Renal cortical epithelial cell (primary cell): ENCODE data around the gene TULP4. TPM values are rescaled to one million over a fixed set of nuclear protein-coding genes. Genes with fewer than 3 reads are reported as not detected.

Experiments
- DNase-seq: peaks from one replicate; pipeline ENCODE4 v3.0.0-alpha.2; 2011; ENCODE audit warnings: low read depth
- total RNA-seq: library from RNA; depleted of rRNA; stranded (reverse); fragments of >200 nt; gene quantifications from 2 replicates; pipeline ENCODE4 v1.2.3, GENCODE V29; 2014

Gene TULP4
- total RNA-seq, 1 donor from 2014 or later: 141 TPM

GRCh38 chr6:158357570-158358216 is 45.4 kb downstream of the TULP4 start:
- DNase-seq: no peak

- DNase-seq: no peak
Observed at GRCh38 chr6:158358450-158359077, 46.3 kb downstream of the TULP4 start.

- no peak for DNase-seq
Observed at GRCh38 chr6:158361068-158361467, 48.8 kb downstream of the TULP4 start.

GRCh38 chr6:158361961-158362669 is 49.9 kb downstream of the TULP4 start:
- DNase-seq: peak; percentile 27

GRCh38 chr6:158366363-158366762 is 54.1 kb downstream of the TULP4 start:
- no peak for DNase-seq

GRCh38 chr6:158367816-158368215 is 55.6 kb downstream of the TULP4 start:
- DNase-seq: no peak

GRCh38 chr6:158369241-158369640 is 57.0 kb downstream of the TULP4 start:
- peak; percentile 51 for DNase-seq

- DNase-seq: no peak
Observed at GRCh38 chr6:158370805-158371204, 58.5 kb downstream of the TULP4 start.

GRCh38 chr6:158371261-158371660 is 59.0 kb downstream of the TULP4 start:
- DNase-seq: no peak

- DNase-seq: no peak
Observed at GRCh38 chr6:158372574-158372973, 60.3 kb downstream of the TULP4 start.

GRCh38 chr6:158373214-158373613 is 60.9 kb downstream of the TULP4 start:
- DNase-seq: no peak

GRCh38 chr6:158374020-158374419 is 61.8 kb downstream of the TULP4 start:
- DNase-seq: no peak

- DNase-seq: no peak
Observed at GRCh38 chr6:158376631-158377081, 64.4 kb downstream of the TULP4 start.

- no peak for DNase-seq
Observed at GRCh38 chr6:158377860-158378259, 65.6 kb downstream of the TULP4 start.

- DNase-seq: no peak
Observed at GRCh38 chr6:158379336-158379735, 67.1 kb downstream of the TULP4 start.

- DNase-seq: no peak
Observed at GRCh38 chr6:158381214-158381613, 68.9 kb downstream of the TULP4 start.

- DNase-seq: no peak
Observed at GRCh38 chr6:158382491-158382890, 70.2 kb downstream of the TULP4 start.

GRCh38 chr6:158383057-158383456 is 70.8 kb downstream of the TULP4 start:
- no peak for DNase-seq

GRCh38 chr6:158383542-158383941 is 71.3 kb downstream of the TULP4 start:
- DNase-seq: no peak

GRCh38 chr6:158384671-158385110 is 72.4 kb downstream of the TULP4 start:
- no peak for DNase-seq

- DNase-seq: no peak
Observed at GRCh38 chr6:158387036-158387435, 74.8 kb downstream of the TULP4 start.

- DNase-seq: no peak
Observed at GRCh38 chr6:158387578-158387977, 75.3 kb downstream of the TULP4 start.

GRCh38 chr6:158388727-158389126 is 76.5 kb downstream of the TULP4 start:
- no peak for DNase-seq
